HL-60 (cell line): ENCODE results near the gene R3HDM2.

Source experiments
- DNase-seq, 2 experiments: peaks; one replicate each; pipeline ENCODE4 v3.0.0-alpha.2; 2010 to 2020; ENCODE audit warnings: low read depth in 1 of 2, low spot score in 1 of 2
- H3K27ac ChIP-seq: fragments of 250-450 bp; sonication (Bioruptor Pico); replicated peaks from 2 replicates; pipeline ENCODE4 v1.5.1; 2020; ENCODE audit warnings: mild to moderate bottlenecking, moderate library complexity
- H3K27me3 ChIP-seq: fragments of 250-450 bp; sonication (Bioruptor Pico); 2 replicates; pipeline ENCODE4 v1.5.1; 2021; ENCODE audit warnings: mild to moderate bottlenecking, moderate library complexity; ENCODE audit not compliant: insufficient read depth, poor library complexity, severe bottlenecking
- H3K4me3 ChIP-seq: replicated peaks from 2 replicates; pipeline ENCODE4 v1.5.1; 2011; ENCODE audit warnings: mild to moderate bottlenecking, control low read depth, low read length; ENCODE audit not compliant: insufficient read depth
- GABPA ChIP-seq: IDR thresholded peaks from 2 replicates; pipeline ENCODE4 v1.6.1; 2012; ENCODE audit warnings: low read depth
- POLR2AphosphoS5 ChIP-seq: IDR thresholded peaks from 2 replicates; pipeline ENCODE4 v1.6.1; 2012; ENCODE audit warnings: low read depth
- SPI1 ChIP-seq: IDR thresholded peaks from 2 replicates; pipeline ENCODE4 v1.6.1; 2012; ENCODE audit warnings: low read depth, mild to moderate bottlenecking, borderline replicate concordance
- TF ChIP-seq, protein P1 (sequence below): IDR thresholded peaks from 2 replicates; pipeline ENCODE4 v1.6.1; 2012; ENCODE audit warnings: low read depth; ENCODE audit not compliant: insufficient replicate concordance
- TF ChIP-seq, protein P2 (sequence below): IDR thresholded peaks from one replicate; pipeline ENCODE4 v1.5.1; 2011; ENCODE audit warnings: low read length, control low read depth, inconsistent platforms; ENCODE audit not compliant: insufficient read depth

R3HDM2 gene

DNA sequence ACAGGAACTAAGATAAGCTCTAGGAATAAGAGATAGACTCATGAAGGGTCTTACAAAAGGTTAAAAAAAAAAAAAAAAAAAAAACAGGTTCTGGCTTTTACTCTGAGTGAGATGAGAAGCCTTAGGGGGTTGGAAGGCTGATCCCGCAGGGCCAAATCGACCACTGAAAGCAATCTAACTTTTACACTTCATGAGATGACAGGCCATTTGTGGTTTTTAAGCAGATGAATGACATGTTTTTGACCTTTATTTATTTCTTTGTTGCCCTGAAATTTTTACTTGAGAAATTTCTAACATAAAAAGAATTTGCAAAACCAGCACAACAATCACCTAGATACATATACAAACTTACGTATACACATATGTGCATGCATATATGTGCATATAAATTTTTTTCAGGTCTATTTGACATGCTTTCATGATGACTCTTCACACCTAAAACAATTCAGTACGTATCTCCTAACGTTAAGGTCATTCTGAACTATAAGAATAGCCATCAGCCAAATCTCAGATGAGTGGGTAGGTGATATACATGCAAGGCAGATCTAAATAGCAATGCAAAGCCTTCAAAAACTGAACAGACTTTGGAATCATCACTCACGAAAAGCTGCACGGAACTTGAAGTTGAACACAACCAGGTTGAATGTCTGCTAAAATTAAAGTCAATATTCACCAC, 87.0 kb downstream of the R3HDM2 start:
- no peak for DNase-seq
- no peak overlapping the region for H3K27ac ChIP-seq
- no peaks in the 10 kb centered on the region for H3K27me3 ChIP-seq
- no peak overlapping the region for H3K4me3 ChIP-seq
- TF ChIP-seq, protein P1, sequence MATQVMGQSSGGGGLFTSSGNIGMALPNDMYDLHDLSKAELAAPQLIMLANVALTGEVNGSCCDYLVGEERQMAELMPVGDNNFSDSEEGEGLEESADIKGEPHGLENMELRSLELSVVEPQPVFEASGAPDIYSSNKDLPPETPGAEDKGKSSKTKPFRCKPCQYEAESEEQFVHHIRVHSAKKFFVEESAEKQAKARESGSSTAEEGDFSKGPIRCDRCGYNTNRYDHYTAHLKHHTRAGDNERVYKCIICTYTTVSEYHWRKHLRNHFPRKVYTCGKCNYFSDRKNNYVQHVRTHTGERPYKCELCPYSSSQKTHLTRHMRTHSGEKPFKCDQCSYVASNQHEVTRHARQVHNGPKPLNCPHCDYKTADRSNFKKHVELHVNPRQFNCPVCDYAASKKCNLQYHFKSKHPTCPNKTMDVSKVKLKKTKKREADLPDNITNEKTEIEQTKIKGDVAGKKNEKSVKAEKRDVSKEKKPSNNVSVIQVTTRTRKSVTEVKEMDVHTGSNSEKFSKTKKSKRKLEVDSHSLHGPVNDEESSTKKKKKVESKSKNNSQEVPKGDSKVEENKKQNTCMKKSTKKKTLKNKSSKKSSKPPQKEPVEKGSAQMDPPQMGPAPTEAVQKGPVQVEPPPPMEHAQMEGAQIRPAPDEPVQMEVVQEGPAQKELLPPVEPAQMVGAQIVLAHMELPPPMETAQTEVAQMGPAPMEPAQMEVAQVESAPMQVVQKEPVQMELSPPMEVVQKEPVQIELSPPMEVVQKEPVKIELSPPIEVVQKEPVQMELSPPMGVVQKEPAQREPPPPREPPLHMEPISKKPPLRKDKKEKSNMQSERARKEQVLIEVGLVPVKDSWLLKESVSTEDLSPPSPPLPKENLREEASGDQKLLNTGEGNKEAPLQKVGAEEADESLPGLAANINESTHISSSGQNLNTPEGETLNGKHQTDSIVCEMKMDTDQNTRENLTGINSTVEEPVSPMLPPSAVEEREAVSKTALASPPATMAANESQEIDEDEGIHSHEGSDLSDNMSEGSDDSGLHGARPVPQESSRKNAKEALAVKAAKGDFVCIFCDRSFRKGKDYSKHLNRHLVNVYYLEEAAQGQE: no peak
- TF ChIP-seq POLR2AphosphoS5: no peak

DNA sequence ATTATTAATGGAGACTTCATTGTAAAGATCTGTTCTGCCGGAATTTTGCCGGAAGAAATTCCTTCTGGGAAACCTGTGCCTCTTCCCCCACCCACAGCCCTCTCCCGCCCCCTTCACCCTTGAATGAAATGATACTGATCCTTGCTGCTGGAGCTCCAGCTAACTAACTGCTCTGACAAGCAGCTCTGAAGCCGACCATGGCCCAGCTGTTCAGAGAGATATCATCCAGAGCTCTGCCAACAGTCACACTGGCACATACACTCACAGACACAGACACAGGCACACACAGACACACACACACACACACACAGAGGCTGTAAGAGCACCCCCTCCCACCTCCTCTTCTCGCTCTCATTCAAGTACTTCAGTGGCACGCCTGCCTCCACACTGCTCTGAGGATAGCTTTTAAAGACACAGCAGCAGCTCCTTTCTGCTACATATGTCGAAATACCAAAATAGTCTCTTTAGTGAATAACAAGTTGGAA, 88.6 kb downstream of the R3HDM2 start:
- no peak for TF ChIP-seq SPI1
- TF ChIP-seq, protein P1: no peak
- no peak for TF ChIP-seq POLR2AphosphoS5
- no peak for TF ChIP-seq GABPA
- TF ChIP-seq, protein P2, sequence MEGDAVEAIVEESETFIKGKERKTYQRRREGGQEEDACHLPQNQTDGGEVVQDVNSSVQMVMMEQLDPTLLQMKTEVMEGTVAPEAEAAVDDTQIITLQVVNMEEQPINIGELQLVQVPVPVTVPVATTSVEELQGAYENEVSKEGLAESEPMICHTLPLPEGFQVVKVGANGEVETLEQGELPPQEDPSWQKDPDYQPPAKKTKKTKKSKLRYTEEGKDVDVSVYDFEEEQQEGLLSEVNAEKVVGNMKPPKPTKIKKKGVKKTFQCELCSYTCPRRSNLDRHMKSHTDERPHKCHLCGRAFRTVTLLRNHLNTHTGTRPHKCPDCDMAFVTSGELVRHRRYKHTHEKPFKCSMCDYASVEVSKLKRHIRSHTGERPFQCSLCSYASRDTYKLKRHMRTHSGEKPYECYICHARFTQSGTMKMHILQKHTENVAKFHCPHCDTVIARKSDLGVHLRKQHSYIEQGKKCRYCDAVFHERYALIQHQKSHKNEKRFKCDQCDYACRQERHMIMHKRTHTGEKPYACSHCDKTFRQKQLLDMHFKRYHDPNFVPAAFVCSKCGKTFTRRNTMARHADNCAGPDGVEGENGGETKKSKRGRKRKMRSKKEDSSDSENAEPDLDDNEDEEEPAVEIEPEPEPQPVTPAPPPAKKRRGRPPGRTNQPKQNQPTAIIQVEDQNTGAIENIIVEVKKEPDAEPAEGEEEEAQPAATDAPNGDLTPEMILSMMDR: no peak
- DNase-seq: no peak
- Histone ChIP-seq H3K27me3 (no peaks in the 10 kb centered on the region), H3K27ac (no peak overlapping the region), H3K4me3 (no peak overlapping the region)

DNA sequence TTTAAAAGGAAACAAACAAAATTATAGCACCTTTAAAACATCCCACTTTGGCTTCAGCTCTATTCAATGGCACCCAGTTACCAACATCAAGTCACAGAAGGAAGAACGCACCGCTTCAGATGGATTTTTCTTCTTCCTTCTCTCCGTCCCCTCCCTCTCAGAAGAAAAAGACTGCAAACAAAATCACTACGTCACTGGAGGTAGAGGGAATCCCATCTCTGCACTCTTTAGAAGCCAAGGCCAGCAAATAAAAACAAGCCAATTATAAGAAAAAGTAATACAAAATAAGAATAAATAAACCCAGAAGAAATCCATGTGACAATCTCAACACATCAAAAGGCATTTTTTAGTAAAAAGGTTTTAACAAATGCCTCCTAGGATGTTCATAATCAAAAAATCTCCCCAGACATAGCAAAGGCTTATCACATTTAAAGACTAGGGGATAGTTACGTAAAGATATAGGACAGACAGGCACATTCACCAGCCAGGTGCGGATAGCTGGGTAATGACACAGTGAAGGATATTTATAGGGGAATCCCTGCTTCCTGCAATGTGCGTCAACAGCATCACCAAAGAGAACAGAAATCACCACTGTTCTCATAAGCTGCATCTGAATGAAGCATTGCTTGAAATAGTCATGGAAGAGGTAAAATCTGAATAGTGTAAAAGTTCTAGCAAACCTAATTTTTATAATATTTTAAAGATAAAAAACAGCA, 89.4 kb downstream of the R3HDM2 start:
- no peaks in the 10 kb centered on the region for H3K27me3 ChIP-seq
- TF ChIP-seq POLR2AphosphoS5 (no peak), SPI1 (no peak), GABPA (no peak)
- TF ChIP-seq, protein P1: no peak
- TF ChIP-seq, protein P2: no peak
- DNase-seq: no peak
- no peak overlapping the region for H3K27ac ChIP-seq
- H3K4me3 ChIP-seq: no peak overlapping the region
